Heart left ventricle (tissue), 16 donors: ENCODE measurements around the gene ANKRD16. TPM values are rescaled to one million over a fixed set of nuclear protein-coding genes. Genes with fewer than 3 reads are reported as not detected.

ENCODE experiments used
- ATAC-seq, 4 donors: fragments of 200-7000 bp; cut with Tn5 transposase; one replicate each; pipeline ENCODE4 v1.9.1; 2020 to 2022; ENCODE audit warnings: moderate library complexity in 4 of 4, mild to moderate bottlenecking in 3 of 4, moderate number of reproducible peaks in 1 of 4
- DNase-seq, 5 donors: peaks; one replicate each; pipeline ENCODE4 v3.0.0-alpha.2; 2020
- H3K27ac ChIP-seq, 12 donors: fragments of 200-600 bp; sonication (generic) in 4 of 12; one replicate each; pipeline versions ENCODE4 v1.5.0 to v1.8.0; 2016 to 2022; ENCODE audit warnings: mild to moderate bottlenecking in 2 of 12
- H3K27me3 ChIP-seq, 9 donors: fragments of 200-600 bp; sonication (generic) in 2 of 9; one replicate each; pipeline versions ENCODE4 v1.5.1 to v1.8.0; 2016 to 2022; ENCODE audit warnings: mild to moderate bottlenecking in 3 of 9
- H3K36me3 ChIP-seq, 9 donors: fragments of 200-600 bp; sonication (generic) in 2 of 9; one replicate each; pipeline versions ENCODE4 v1.5.0 to v1.8.0; 2018 to 2022; ENCODE audit warnings: mild to moderate bottlenecking in 2 of 9
- H3K4me1 ChIP-seq, 12 donors: fragments of 200-600 bp; sonication (generic) in 4 of 12; one replicate each; pipeline versions ENCODE4 v1.5.0 to v1.8.0; 2016 to 2022; ENCODE audit warnings: mild to moderate bottlenecking in 3 of 12
- H3K4me3 ChIP-seq, 12 donors: fragments of 200-600 bp; sonication (generic) in 4 of 12; one replicate each; pipeline versions ENCODE4 v1.5.0 to v1.8.0; 2017 to 2022; ENCODE audit warnings: mild to moderate bottlenecking in 9 of 12, moderate library complexity in 4 of 12
- H3K9me3 ChIP-seq, 12 donors: fragments of 200-600 bp; sonication (generic) in 4 of 12; one replicate each; pipeline versions ENCODE4 v1.5.0 to v1.8.0; 2016 to 2022; ENCODE audit warnings: mild to moderate bottlenecking in 1 of 12
- POLR2A ChIP-seq, 2 donors: fragments of 450-650 bp; IDR thresholded peaks; one replicate each; pipeline ENCODE4 v1.6.1; 2017; ENCODE audit warnings: antibody characterized with exemption in 2 of 2, mild to moderate bottlenecking in 2 of 2, moderate library complexity in 2 of 2
- WGBS, 4 donors: extraction: QIAGEN DNeasy Blood & Tissue Kit in 2 of 4; methylation state at CpG; one replicate each; pipeline versions ENCODE4 v1.1.5 to v1.1.7; 2013 to 2018; 5-methylcytosine and 5-hydroxymethylcytosine counted together
- intact Hi-C, 10 donors: fragments of 100-400 bp; cut with DNase I; formaldehyde crosslinking; loops; one replicate each; pipeline versions ENCODE4 v1.11.1 to v1.14.2; 2022
- polyA plus RNA-seq, 2 donors: library from polyadenylated mRNA; stranded (reverse); fragments of 200-250 nt; gene quantifications; one replicate each; pipeline ENCODE4 v1.2.3, GENCODE V29; 2013
- total RNA-seq, 9 donors: library from RNA; depleted of rRNA in 2 of 9; stranded (reverse); fragments of >200 nt in 2 of 9; fragmentation: NEBNext Ultra II Directional in 3 of 9; extraction: Animal tissue kit (Norgen Biotek cat#: 25700) in 3 of 9; gene quantifications; one replicate each; pipeline versions ENCODE4 v1.1.0 to v1.2.4, GENCODE V29; 2016 to 2023
- TF ChIP-seq, protein P1 (sequence below), 12 donors: fragments of 200-600 bp; sonication (generic) in 4 of 12; IDR thresholded peaks; one replicate each; pipeline versions ENCODE4 v1.5.0 to v1.8.0; 2018 to 2022; ENCODE audit warnings: antibody characterized with exemption in 12 of 12, mild to moderate bottlenecking in 5 of 12
- donor health status: ischemic (EF 13 %, LVEDD 7.1; RV severe dilation, severe dysfunction).
- donor health status: healthy with polysubstance abuse.
- donor health status: DM: no; HTN: yes; CAD: no.
- donor health status: DM: no; HTN: no; CAD: no.
- donor health status: ischemic (EF 25% LVEDD 6.9; RV normal size, moderate dysfunction).
- donor health status: ischemic (EF 25% LVEDD 5.7; RV mildly dilated, moderate dysfunction).
- donor health status: healthy.
- donor health status: DM: yes; HTN: yes; CAD: no.
- donor health status: ischemic (EF 35%, LVEDD 5.7; RV mildly dilated, moderate dysfunction).
- donor health status: nonischemic (EF 11% LVEDD 7.7; RV severe dilation, severe dysfunction).
- donor health status: DM: yes; HTN: yes; CAD: no.
- donor health status: PGD.
- donor health status: ischemic (EF 29% LVEDD 5.4; RV normal size, mild dysfunction).
- donor health status: nonischemic (EF 23%, LVEDD 6.1; RV moderate dilation, normal function).

The ANKRD16 gene
- total and polyA plus RNA-seq, 11 donors: 1.7 to 5.0 (median 2.7) TPM

GRCh38 chr10:5918763-5919162 lies 29.1 kb upstream of the ANKRD16 start:
- 96 to 99% (median 96%) methylated on average over 4 of the region's 4 CpGs for WGBS, 4 donors

DNA sequence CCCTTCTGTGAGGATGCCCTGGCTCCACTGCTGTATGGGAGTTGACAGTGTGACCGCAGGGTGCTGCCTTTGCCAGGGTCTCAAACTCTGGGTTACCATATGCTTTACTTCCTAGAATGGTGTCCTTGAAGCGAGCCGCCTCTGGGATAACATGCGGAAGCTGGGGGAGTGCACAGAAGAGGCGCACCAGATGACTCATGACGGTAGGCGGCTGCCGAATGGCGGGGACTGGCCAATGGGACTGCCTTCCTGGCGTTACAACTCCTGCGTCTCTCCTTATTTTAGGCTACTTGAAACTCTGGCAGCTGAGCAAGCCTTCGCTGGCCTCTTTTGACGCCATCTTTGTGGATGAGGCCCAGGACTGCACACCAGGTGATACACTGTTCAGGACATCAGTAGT lies 27.6 kb upstream of the ANKRD16 start:
- DNase-seq: no peak
- Histone ChIP-seq H3K27ac (no peak overlapping the region), H3K36me3 (peaks cover 10 to 100% (median 98%) of the 10 kb centered on the region in 9 donors), H3K4me3 (no peak overlapping the region), H3K4me1 (no peaks in the 10 kb centered on the region), H3K9me3 (no peaks in the 10 kb centered on the region), H3K27me3 (no peaks in the 10 kb centered on the region)
- 96 to 99% (median 97%) methylated on average over 13 of the region's 13 CpGs for WGBS, 4 donors
- intact Hi-C loops: no loop called here
- no peak for ATAC-seq
- TF ChIP-seq POLR2A (IDR thresholded peaks at IDR 0.05): no peak
- TF ChIP-seq, protein P1, sequence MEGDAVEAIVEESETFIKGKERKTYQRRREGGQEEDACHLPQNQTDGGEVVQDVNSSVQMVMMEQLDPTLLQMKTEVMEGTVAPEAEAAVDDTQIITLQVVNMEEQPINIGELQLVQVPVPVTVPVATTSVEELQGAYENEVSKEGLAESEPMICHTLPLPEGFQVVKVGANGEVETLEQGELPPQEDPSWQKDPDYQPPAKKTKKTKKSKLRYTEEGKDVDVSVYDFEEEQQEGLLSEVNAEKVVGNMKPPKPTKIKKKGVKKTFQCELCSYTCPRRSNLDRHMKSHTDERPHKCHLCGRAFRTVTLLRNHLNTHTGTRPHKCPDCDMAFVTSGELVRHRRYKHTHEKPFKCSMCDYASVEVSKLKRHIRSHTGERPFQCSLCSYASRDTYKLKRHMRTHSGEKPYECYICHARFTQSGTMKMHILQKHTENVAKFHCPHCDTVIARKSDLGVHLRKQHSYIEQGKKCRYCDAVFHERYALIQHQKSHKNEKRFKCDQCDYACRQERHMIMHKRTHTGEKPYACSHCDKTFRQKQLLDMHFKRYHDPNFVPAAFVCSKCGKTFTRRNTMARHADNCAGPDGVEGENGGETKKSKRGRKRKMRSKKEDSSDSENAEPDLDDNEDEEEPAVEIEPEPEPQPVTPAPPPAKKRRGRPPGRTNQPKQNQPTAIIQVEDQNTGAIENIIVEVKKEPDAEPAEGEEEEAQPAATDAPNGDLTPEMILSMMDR (IDR thresholded peaks at IDR 0.05): no peak

More at GRCh38 chr10:5918763-5919162, 29.1 kb upstream of the ANKRD16 start:
- no peak for ATAC-seq
- intact Hi-C loops: no loop called here
- Histone ChIP-seq H3K9me3 (no peaks in the 10 kb centered on the region), H3K36me3 (peaks cover 10 to 100% (median 99%) of the 10 kb centered on the region in 9 donors), H3K4me1 (no peaks in the 10 kb centered on the region), H3K27me3 (no peaks in the 10 kb centered on the region), H3K4me3 (no peak overlapping the region), H3K27ac (no peak overlapping the region)
- DNase-seq: no peak
- TF ChIP-seq, protein P1 (IDR thresholded peaks at IDR 0.05): no peak
- no peak for TF ChIP-seq POLR2A (IDR thresholded peaks at IDR 0.05)

DNA sequence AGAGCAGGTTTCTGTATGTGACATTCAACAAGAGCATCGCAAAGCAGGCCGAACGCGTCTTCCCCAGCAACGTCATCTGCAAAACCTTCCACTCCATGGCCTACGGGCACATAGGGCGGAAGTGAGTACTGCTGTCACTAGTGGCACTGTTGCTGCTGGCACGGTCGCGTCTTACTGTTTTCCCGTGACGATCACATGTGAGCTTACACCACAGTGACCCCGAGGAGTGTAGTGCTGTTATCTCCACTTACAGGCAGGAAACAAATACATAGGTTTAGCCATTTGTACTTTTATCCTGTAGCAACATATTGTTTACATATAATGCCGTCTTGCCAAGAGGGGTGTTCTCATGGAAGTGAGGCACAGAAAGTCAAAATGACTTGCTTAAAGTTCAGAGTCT lies 25.8 kb upstream of the ANKRD16 start:
- no peak for DNase-seq
- H3K27ac ChIP-seq: no peak overlapping the region
- H3K4me3 ChIP-seq: no peak overlapping the region
- H3K4me1 ChIP-seq: peaks cover 0 to 3% (median 0%) of the 10 kb centered on the region in 12 donors
- H3K27me3 ChIP-seq: no peaks in the 10 kb centered on the region
- no peaks in the 10 kb centered on the region for H3K9me3 ChIP-seq
- peaks cover 7 to 100% (median 97%) of the 10 kb centered on the region in 9 donors for H3K36me3 ChIP-seq
- intact Hi-C loops: no loop called here
- ATAC-seq: no peak
- TF ChIP-seq, protein P1 (IDR thresholded peaks at IDR 0.05): no peak
- TF ChIP-seq POLR2A (IDR thresholded peaks at IDR 0.05): no peak
- 87 to 98% (median 92%) methylated on average over 14 of the region's 14 CpGs for WGBS, 4 donors

DNA sequence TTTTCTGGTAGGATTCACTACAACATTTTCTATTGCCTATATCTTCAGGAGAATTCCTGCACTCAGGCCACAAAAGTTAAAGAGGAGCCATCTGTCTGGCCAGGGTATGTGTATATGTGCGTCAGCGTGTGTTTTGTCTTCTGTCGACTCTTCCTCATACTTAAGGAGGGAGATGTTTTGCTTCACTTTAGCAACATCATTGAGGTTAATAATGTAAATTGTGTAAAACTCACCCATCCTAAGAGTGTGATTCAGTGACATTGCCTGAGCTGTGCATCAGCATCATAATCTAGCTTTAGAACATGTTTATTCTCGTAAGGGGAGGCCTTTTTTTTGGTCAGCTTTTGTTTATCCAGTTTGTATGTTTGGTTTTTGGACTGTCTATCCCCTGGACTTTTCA lies 24.0 kb upstream of the ANKRD16 start:
- H3K36me3 ChIP-seq: peaks cover 7 to 100% (median 97%) of the 10 kb centered on the region in 9 donors
- ATAC-seq (no peak), DNase-seq (no peak)
- intact Hi-C loops: no loop called here
- TF ChIP-seq, protein P1 (IDR thresholded peaks at IDR 0.05): no peak
- no peak for TF ChIP-seq POLR2A (IDR thresholded peaks at IDR 0.05)
- no peaks in the 10 kb centered on the region for H3K27me3 ChIP-seq
- H3K4me3 ChIP-seq: no peak overlapping the region
- no peak overlapping the region for H3K27ac ChIP-seq
- 88 to 98% (median 95%) methylated on average over 4 of the region's 4 CpGs for WGBS, 4 donors
- no peaks in the 10 kb centered on the region for H3K9me3 ChIP-seq
- H3K4me1 ChIP-seq: peaks cover 0 to 3% (median 0%) of the 10 kb centered on the region in 12 donors
